Suprapubic skin (tissue), 4 donors: ENCODE measurements around the gene SNX9. TPM values are rescaled to one million over a fixed set of nuclear protein-coding genes. Genes with fewer than 3 reads are reported as not detected.
"Not testable (repeated sequence)": the region's sequence is repeated elsewhere in the genome, so short reads cannot be mapped to it uniquely, and the experiment has no call there.

ENCODE experiments used
- DNase-seq, 2 donors: peaks; one replicate each; pipeline ENCODE4 v3.0.0-alpha.2; 2019; ENCODE audit warnings: low spot score in 2 of 2
- H3K27ac ChIP-seq: fragments of 200-600 bp; sonication (generic); one replicate; pipeline ENCODE4 v1.5.1; 2019
- H3K27me3 ChIP-seq: fragments of 200-600 bp; sonication (generic); one replicate; pipeline ENCODE4 v1.5.1; 2019
- H3K36me3 ChIP-seq: fragments of 200-600 bp; sonication (generic); one replicate; pipeline ENCODE4 v1.5.1; 2019
- H3K4me1 ChIP-seq: fragments of 200-600 bp; sonication (generic); one replicate; pipeline ENCODE4 v1.5.1; 2019
- H3K4me3 ChIP-seq: fragments of 200-600 bp; sonication (generic); one replicate; pipeline ENCODE4 v1.5.1; 2019; ENCODE audit warnings: mild to moderate bottlenecking
- H3K9me3 ChIP-seq: fragments of 200-600 bp; sonication (generic); one replicate; pipeline ENCODE4 v1.5.1; 2019
- CTCF ChIP-seq, 2 donors: fragments of 200-600 bp in 1 of 2; fragments of 450-650 bp in 1 of 2; sonication (generic) in 1 of 2; IDR thresholded peaks; one replicate each; pipeline ENCODE4 v1.5.1; 2016 to 2019; ENCODE audit warnings: antibody characterized with exemption in 2 of 2, mild to moderate bottlenecking in 1 of 2, moderate library complexity in 1 of 2
- EP300 ChIP-seq: sonication (generic); formaldehyde crosslinking; IDR thresholded peaks from one replicate; pipeline ENCODE4 v1.6.1; 2017; ENCODE audit warnings: antibody characterized with exemption
- POLR2A ChIP-seq, 2 donors: fragments of 450-650 bp; IDR thresholded peaks; one replicate each; pipeline ENCODE4 v1.6.1; 2017; ENCODE audit warnings: antibody characterized with exemption in 2 of 2, mild to moderate bottlenecking in 2 of 2, moderate library complexity in 2 of 2
- POLR2AphosphoS5 ChIP-seq, 3 donors: sonication (generic); formaldehyde crosslinking; IDR thresholded peaks; one replicate each; pipeline ENCODE4 v1.6.1; 2017; ENCODE audit warnings: antibody characterized with exemption in 3 of 3
- whole genome bisulfite sequencing: methylation state at CpG from one replicate; pipeline ENCODE4 v1.1.5; 2018; 5-methylcytosine and 5-hydroxymethylcytosine counted together
- total RNA-seq, 4 donors: library from RNA; depleted of rRNA; stranded (reverse); fragments of >200 nt; gene quantifications; one replicate each; pipeline ENCODE4 v1.1.0, GENCODE V29; 2016

The SNX9 gene
- total RNA-seq, 4 donors from 2014 or later = 30.4 to 44.2 (median 35.8) TPM

DNA sequence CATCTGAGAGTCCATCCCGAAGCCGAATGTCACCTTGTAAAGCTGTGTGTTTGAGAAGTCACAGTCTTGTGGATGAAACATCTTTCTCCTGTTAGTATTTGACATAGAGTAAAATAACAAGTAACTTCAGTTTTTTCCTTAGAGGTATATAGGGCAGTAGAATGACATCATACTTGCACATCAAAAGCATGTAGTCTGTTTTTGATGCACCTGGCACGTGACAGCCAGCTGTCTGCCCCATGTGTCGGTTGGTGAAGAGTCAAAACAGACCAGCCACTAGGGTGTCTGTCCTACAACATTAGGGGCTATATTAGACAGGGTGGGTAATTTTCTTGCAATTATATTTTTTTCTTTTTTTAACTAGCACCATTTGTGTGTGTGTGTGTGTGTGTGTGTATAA, 70.2 kb downstream of the SNX9 start:
- no peak overlapping the region for H3K4me3 ChIP-seq
- no peak for DNase-seq
- H3K36me3 ChIP-seq = peaks cover 27% of the 10 kb centered on the region
- H3K4me1 ChIP-seq = no peaks in the 10 kb centered on the region
- no peaks in the 10 kb centered on the region for H3K27me3 ChIP-seq
- no peak overlapping the region for H3K27ac ChIP-seq
- TF ChIP-seq EP300 = no peak
- no peaks in the 10 kb centered on the region for H3K9me3 ChIP-seq
- WGBS = 90% methylated on average over 4 of the region's 4 CpGs

- no peak for DNase-seq
- Histone ChIP-seq H3K4me3 (no peak overlapping the region), H3K9me3 (no peaks in the 10 kb centered on the region), H3K27ac (no peak overlapping the region), H3K4me1 (peaks cover 9% of the 10 kb centered on the region), H3K27me3 (no peaks in the 10 kb centered on the region), H3K36me3 (peaks cover 32% of the 10 kb centered on the region)
- TF ChIP-seq EP300 (no peak), POLR2AphosphoS5 (IDR thresholded peaks at IDR 0.05) (no peak), POLR2A (IDR thresholded peaks at IDR 0.05) (no peak), CTCF (IDR thresholded peaks at IDR 0.05) (no peak)
- 85% methylated on average over 3 of the region's 3 CpGs for WGBS
Measured at GRCh38 chr6:157895585-157895984, 72.5 kb downstream of the SNX9 start.

DNA sequence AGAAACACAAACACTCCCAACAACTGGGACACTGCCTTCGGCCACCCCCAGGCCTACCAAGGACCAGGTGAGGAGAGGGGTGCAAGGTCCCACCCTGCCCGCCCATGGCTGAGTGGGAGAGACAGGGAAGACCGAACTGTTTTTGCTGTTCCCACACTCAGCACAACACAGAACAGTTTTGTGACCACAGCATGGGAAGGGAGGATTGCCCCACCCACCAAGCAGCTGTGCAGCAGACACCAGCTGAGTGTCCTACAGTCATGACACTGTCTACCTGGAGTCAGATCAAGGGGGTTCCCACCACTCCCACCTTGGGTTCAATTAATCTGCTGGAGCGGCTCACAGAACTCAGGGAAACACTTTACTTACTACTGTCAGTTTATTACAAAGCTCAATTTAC, 73.9 kb downstream of the SNX9 start:
- H3K4me3 ChIP-seq = no peak overlapping the region
- no peak for DNase-seq
- peaks cover 13% of the 10 kb centered on the region for H3K4me1 ChIP-seq
- H3K27me3 ChIP-seq = no peaks in the 10 kb centered on the region
- H3K36me3 ChIP-seq = peaks cover 35% of the 10 kb centered on the region
- WGBS = 80% methylated on average over 4 of the region's 4 CpGs
- peak overlapping the region; percentile 10 for H3K27ac ChIP-seq
- no peaks in the 10 kb centered on the region for H3K9me3 ChIP-seq
- TF ChIP-seq POLR2AphosphoS5 (IDR thresholded peaks at IDR 0.05) = no peak
- TF ChIP-seq EP300 = no peak
- TF ChIP-seq POLR2A (IDR thresholded peaks at IDR 0.05) = no peak
- TF ChIP-seq CTCF (IDR thresholded peaks at IDR 0.05) = no peak

- TF ChIP-seq EP300 (no peak), POLR2AphosphoS5 (IDR thresholded peaks at IDR 0.05) (no peak), POLR2A (IDR thresholded peaks at IDR 0.05) (no peak), CTCF (IDR thresholded peaks at IDR 0.05) (no peak)
- no peak for DNase-seq
- Histone ChIP-seq H3K4me1 (peaks cover 13% of the 10 kb centered on the region), H3K27ac (no peak overlapping the region), H3K9me3 (no peaks in the 10 kb centered on the region), H3K36me3 (peaks cover 46% of the 10 kb centered on the region), H3K27me3 (no peaks in the 10 kb centered on the region), H3K4me3 (no peak overlapping the region)
- WGBS = 75% methylated on average over 7 of the region's 7 CpGs
Measured at GRCh38 chr6:157898169-157898568, 75.1 kb downstream of the SNX9 start.

DNA sequence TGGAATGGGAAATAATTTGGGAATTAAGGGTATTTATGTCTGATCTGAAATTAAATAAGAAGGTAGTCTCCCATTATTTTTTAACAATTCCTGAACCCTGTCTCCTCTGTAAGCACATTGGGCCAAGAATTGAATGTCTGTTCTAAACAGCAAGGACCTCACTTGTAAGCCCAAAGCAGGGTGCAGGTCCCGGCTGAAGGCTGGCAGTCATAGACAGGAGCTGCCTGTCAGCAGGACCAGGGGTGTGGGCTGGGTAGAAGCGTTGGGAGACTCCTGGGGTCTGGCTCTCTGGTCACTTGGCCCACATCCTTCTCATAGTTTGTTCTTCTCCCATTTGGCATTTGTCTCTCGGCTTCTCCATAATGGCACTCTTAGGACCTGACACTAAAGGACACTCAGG, 75.6 kb downstream of the SNX9 start:
- Histone ChIP-seq H3K4me3 (no peak overlapping the region), H3K9me3 (no peaks in the 10 kb centered on the region), H3K27me3 (no peaks in the 10 kb centered on the region), H3K4me1 (peaks cover 13% of the 10 kb centered on the region), H3K36me3 (peaks cover 46% of the 10 kb centered on the region), H3K27ac (no peak overlapping the region)
- no peak for DNase-seq
- 84% methylated on average over 3 of the region's 3 CpGs for WGBS
- TF ChIP-seq POLR2AphosphoS5 (IDR thresholded peaks at IDR 0.05) (no peak), CTCF (IDR thresholded peaks at IDR 0.05) (no peak), POLR2A (IDR thresholded peaks at IDR 0.05) (no peak), EP300 (no peak)

GRCh38 chr6:157900262-157900661, 77.2 kb downstream of the SNX9 start:
- not testable (repeated sequence) for H3K27me3 ChIP-seq, H3K27ac ChIP-seq, DNase-seq, H3K4me3 ChIP-seq, H3K9me3 ChIP-seq
- Histone ChIP-seq H3K36me3 (peaks cover 55% of the 10 kb centered on the region), H3K4me1 (peaks cover 13% of the 10 kb centered on the region)
- 82% methylated on average over 11 of the region's 11 CpGs for WGBS

GRCh38 chr6:157900751-157901150, 77.7 kb downstream of the SNX9 start:
- H3K27ac ChIP-seq = not testable (repeated sequence)
- WGBS = 61% methylated on average over 4 of the region's 4 CpGs

More at GRCh38 chr6:157900751-157901150, 77.7 kb downstream of the SNX9 start:
- DNase-seq, H3K4me3 ChIP-seq, H3K27me3 ChIP-seq, H3K9me3 ChIP-seq: not testable (repeated sequence)
- Histone ChIP-seq H3K4me1 (peaks cover 18% of the 10 kb centered on the region), H3K36me3 (peaks cover 60% of the 10 kb centered on the region)
